Stimulated activated naive B cell treated with anti-CD40 and anti-IgM and Interleukin-4, amounts not matched to agents 10 μg/mL and 1 μg/mL and 100 μg/mL, for 72 hours (primary cell): ENCODE results near the gene RPL10.

Experiments used
- ATAC-seq, 2 donors: fragments of 150-1000 bp; cut with Tn5 transposase; replicated peaks; 2 replicates each; pipeline ENCODE4 v1.10.0; 2021; ENCODE audit warnings: moderate library complexity in 1 of 2
- DNase-seq: peaks from one replicate; pipeline ENCODE4 v3.0.0; 2021
- H3K27ac Mint-ChIP-seq: one replicate; pipeline ENCODE4 v1.8.0; 2022; ENCODE audit warnings: mild to moderate bottlenecking, mixed read lengths
- H3K27me3 Mint-ChIP-seq, 2 donors: one replicate each; pipeline ENCODE4 v1.8.0; 2022; ENCODE audit warnings: mixed read lengths in 2 of 2
- H3K36me3 Mint-ChIP-seq, 2 donors: one replicate each; pipeline ENCODE4 v1.8.0; 2022; ENCODE audit warnings: mixed read lengths in 2 of 2, mild to moderate bottlenecking in 1 of 2
- H3K4me1 Mint-ChIP-seq, 2 donors: one replicate each; pipeline ENCODE4 v1.8.0; 2022; ENCODE audit warnings: mixed read lengths in 2 of 2, mild to moderate bottlenecking in 1 of 2
- H3K4me3 Mint-ChIP-seq, 2 donors: one replicate each; pipeline ENCODE4 v1.8.0; 2022; ENCODE audit warnings: mild to moderate bottlenecking in 2 of 2, mixed read lengths in 2 of 2, moderate library complexity in 1 of 2
- H3K9me3 Mint-ChIP-seq, 2 donors: one replicate each; pipeline ENCODE4 v1.8.0; 2022; ENCODE audit warnings: mixed read lengths in 2 of 2, mild to moderate bottlenecking in 1 of 2

RPL10 gene

DNA sequence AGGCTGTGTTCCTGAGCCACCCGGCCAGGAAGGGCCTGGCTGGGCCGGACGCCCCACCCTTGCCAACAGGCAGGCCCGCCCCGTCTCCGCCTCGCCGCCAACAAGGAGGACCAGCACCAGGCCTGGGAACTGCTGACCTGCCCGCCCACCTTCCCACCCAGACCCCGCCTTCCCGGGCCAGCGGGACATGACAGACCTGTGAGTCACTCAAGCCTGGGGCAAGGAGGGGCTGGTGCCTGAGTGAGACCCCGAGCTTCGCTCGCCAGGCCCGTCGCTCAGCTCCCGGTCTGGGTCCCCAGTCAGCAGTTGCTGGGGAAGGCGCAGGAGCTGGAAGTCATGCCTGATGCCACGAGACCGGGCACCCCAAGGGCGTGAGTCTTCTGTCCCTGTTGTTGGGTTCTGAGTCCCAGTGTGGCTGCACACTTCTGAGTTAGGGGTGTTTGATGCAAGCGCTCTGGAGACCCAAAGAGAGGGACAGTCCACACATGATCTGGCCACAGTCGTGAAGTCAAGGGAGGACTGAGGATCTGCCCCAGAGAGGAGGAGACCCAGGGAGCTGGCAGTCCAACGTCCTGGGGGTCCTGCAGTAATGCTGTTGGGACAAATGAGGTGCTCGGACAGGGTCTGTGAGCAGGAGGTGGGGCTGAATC is 11.2 kb downstream of the RPL10 start, which contains the start of gene DNASE1L1:
Gene DNASE1L1 (minus strand): TSS at position 33 of the 650 bp plus-strand sequence. CDS start 3,686 bp downstream, outside the sequence.
- ATAC-seq, result peak; percentile 56 to 64
- Mint-ChIP-seq H3K27me3 (no peaks in the 10 kb centered on the region), H3K4me1 (peaks cover 22 to 40% of the 10 kb centered on the region in 2 donors), H3K4me3 (peak within 1 kb of the TSS; percentile 67 to 83), H3K9me3 (no peaks in the 10 kb centered on the region), H3K27ac (peak within 1 kb of the TSS; percentile 53), H3K36me3 (peaks cover 3 to 24% of the 10 kb centered on the region in 2 donors)
- peak; percentile 46 for DNase-seq

DNA sequence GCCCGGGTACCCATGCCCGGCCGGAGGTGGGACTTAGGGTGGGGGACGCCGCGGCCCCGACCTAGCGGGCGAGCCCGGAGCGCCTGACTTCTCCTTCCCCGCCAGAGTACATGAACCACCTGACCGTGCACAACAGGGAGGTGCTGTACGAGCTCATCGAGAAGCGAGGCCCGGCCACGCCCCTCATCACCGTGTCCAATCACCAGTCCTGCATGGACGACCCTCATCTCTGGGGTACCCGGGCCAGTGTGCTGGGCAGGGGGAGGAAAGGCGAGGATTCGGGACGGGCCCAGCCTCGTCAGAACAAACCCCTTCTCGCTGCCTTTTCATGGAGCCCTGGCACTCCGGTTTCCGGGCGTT is 13.8 kb downstream of the RPL10 start:
- Mint-ChIP-seq H3K36me3 (peaks cover 11 to 26% of the 10 kb centered on the region in 2 donors), H3K9me3 (no peaks in the 10 kb centered on the region), H3K27ac (peak overlapping the region; percentile 89), H3K4me1 (peaks cover 21 to 28% of the 10 kb centered on the region in 2 donors), H3K4me3 (peak overlapping the region; percentile 81 to 93), H3K27me3 (no peaks in the 10 kb centered on the region)
- ATAC-seq, result peak; percentile 74 to 80
- DNase-seq, result peak; percentile 49

DNA sequence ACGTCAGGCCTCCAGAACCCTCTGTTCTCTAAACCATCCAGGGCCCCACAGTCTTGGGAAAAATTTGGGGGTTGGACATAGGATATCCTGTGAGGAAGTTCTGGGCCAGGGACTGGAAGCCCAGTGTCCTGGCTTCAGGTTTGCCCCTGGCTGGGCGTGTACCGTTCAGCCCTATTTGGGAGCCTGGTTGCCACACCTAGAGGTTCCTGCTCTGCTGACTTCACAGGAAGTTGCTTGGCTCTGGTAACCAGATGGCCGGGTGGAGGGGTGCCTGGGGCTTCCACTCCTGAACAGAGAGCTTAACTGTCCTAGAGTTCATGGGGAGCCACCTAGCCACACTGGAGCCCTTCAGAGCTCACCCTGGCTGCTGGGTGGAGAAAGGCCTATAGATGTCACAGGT is 14.3 kb downstream of the RPL10 start:
- peaks cover 15 to 26% of the 10 kb centered on the region in 2 donors for H3K36me3 Mint-ChIP-seq
- peak overlapping the region; percentile 20 for H3K27ac Mint-ChIP-seq
- H3K4me1 Mint-ChIP-seq, result peaks cover 21 to 28% of the 10 kb centered on the region in 2 donors
- DNase-seq, result no peak
- no peaks in the 10 kb centered on the region for H3K9me3 Mint-ChIP-seq
- ATAC-seq, result peak; percentile 32 to 37
- H3K4me3 Mint-ChIP-seq, result peak overlapping the region; percentile 81 to 93
- H3K27me3 Mint-ChIP-seq, result no peaks in the 10 kb centered on the region

DNA sequence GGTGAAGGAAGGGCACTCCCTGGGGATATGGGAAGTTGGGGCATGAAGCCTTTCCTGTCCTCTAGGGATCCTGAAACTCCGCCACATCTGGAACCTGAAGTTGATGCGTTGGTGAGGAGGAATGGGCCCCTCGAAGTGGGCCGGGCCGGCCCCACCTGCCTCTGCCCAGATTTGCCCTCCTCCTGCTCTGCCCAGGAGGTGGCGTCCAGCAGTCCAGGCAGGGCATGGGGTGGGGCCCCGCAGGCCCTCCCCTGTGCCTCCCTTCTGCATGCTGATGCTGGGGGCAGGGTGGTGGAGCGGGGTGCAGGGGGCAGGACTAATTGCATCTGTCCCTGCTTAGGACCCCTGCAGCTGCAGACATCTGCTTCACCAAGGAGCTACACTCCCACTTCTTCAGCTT is 15.0 kb downstream of the RPL10 start:
- no peak for ATAC-seq
- Mint-ChIP-seq H3K9me3 (no peaks in the 10 kb centered on the region), H3K36me3 (peaks cover 15 to 26% of the 10 kb centered on the region in 2 donors), H3K27ac (no peak overlapping the region), H3K4me3 (no peak overlapping the region), H3K4me1 (peaks cover 21 to 27% of the 10 kb centered on the region in 2 donors), H3K27me3 (no peaks in the 10 kb centered on the region)
- no peak for DNase-seq

DNA sequence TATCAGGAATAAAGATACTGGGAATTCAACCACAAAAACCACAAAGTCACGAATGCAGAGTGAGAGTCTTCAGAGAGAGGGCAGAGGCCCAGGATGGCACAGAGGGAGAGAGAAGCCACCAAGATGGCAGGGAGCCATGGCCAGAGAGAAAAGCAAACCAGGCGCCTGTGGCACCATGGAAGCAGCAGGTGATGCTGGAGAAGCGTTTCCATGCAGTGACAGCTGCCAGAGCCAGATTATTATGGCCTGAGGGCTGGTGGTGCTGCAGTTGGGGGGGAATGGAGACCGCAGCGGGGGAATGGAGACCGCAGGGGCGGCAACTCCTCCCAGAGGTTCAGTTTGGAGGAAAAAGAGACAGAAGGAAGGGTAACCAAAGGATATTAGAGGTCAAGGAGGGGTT is 19.0 kb downstream of the RPL10 start:
- Mint-ChIP-seq H3K4me3 (peak overlapping the region in 1 of 2 donors; percentile 16), H3K36me3 (peaks cover 22 to 23% of the 10 kb centered on the region in 2 donors), H3K4me1 (peaks cover 18 to 19% of the 10 kb centered on the region in 2 donors), H3K9me3 (no peaks in the 10 kb centered on the region), H3K27ac (no peak overlapping the region), H3K27me3 (no peaks in the 10 kb centered on the region)
- no peak for ATAC-seq
- DNase-seq, result no peak

DNA sequence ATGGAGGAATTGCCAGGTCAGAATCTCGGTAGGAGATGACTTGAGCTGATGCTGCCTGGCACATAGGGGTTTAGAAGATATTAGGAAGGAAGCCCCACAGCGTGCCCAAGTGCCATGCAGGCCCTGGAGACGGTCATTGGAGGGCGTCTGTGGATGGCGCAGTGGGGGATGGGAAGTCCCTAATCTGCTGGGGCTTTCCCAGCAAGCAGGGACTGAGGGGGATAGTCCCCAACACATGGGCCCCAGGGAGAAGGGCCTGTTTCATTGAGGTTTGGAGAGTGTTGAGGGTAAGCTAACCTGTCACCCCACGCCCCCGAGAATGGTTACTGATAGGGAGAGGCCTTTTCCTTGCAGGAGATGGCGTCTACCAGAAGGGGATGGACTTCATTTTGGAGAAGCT is 21.0 kb downstream of the RPL10 start:
- DNase-seq (no peak), ATAC-seq (peak; percentile 34 to 77)
- H3K4me3 Mint-ChIP-seq, result no peak overlapping the region
- no peak overlapping the region for H3K27ac Mint-ChIP-seq
- H3K9me3 Mint-ChIP-seq, result no peaks in the 10 kb centered on the region
- H3K4me1 Mint-ChIP-seq, result peaks cover 10 to 11% of the 10 kb centered on the region in 2 donors
- peaks cover 11 to 22% of the 10 kb centered on the region in 2 donors for H3K36me3 Mint-ChIP-seq
- H3K27me3 Mint-ChIP-seq, result no peaks in the 10 kb centered on the region

DNA sequence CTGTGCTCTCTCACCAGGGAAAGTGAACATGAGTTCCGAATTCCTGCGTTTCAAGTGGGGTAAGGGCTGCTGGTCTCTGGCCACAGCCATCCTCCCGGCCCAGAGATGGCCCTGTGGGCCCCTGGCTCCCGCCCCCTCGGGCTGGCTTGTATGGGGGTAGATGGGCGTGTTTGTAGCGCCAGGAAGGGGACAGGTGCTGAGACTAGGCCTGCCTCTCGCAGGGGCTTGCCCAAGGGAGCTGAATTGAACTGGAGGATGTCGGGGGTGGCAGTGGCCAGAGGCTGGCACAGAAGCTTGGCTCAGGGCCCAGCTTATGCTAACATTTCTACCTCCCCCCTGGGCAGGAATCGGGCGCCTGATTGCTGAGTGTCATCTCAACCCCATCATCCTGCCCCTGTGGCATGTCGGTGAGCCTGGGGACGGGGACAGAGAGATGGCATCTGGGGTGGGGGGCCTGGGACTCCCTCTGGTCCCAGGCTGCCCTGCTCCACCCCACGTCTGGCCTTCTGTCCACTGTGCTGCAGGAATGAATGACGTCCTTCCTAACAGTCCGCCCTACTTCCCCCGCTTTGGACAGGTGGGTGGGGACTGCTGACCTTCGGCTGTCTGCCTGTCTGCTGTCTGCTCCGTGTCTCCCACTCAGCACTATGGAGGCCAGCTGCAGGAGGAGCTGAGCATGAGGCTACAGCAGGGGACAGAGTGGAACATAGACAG is 21.7 kb downstream of the RPL10 start:
- no peak overlapping the region for H3K4me3 Mint-ChIP-seq
- peaks cover 10 to 11% of the 10 kb centered on the region in 2 donors for H3K4me1 Mint-ChIP-seq
- ATAC-seq (peak in 1 of 2 donors; percentile 13), DNase-seq (no peak)
- no peaks in the 10 kb centered on the region for H3K9me3 Mint-ChIP-seq
- H3K27me3 Mint-ChIP-seq, result no peaks in the 10 kb centered on the region
- peaks cover 11 to 22% of the 10 kb centered on the region in 2 donors for H3K36me3 Mint-ChIP-seq
- H3K27ac Mint-ChIP-seq, result no peak overlapping the region

DNA sequence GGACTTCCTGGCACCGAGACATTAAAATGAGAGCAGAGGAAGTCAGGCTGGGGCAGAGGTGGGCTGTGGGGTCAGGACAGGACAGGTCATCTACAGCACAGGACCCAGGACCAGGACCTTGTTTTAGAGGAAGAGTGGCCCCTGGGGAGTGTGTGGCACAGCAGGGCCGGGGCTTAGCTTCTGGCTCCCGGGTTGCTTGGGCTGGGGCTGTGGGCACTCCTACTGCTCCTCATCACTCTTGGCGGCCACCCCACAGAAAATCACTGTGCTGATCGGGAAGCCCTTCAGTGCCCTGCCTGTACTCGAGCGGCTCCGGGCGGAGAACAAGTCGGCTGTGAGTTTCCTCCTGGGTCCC is 22.2 kb downstream of the RPL10 start:
- Mint-ChIP-seq H3K36me3 (peaks cover 11 to 20% of the 10 kb centered on the region in 2 donors), H3K4me3 (no peak overlapping the region), H3K27me3 (no peaks in the 10 kb centered on the region), H3K4me1 (peaks cover 10 to 11% of the 10 kb centered on the region in 2 donors), H3K9me3 (no peaks in the 10 kb centered on the region), H3K27ac (no peak overlapping the region)
- no peak for DNase-seq
- ATAC-seq, result no peak

DNA sequence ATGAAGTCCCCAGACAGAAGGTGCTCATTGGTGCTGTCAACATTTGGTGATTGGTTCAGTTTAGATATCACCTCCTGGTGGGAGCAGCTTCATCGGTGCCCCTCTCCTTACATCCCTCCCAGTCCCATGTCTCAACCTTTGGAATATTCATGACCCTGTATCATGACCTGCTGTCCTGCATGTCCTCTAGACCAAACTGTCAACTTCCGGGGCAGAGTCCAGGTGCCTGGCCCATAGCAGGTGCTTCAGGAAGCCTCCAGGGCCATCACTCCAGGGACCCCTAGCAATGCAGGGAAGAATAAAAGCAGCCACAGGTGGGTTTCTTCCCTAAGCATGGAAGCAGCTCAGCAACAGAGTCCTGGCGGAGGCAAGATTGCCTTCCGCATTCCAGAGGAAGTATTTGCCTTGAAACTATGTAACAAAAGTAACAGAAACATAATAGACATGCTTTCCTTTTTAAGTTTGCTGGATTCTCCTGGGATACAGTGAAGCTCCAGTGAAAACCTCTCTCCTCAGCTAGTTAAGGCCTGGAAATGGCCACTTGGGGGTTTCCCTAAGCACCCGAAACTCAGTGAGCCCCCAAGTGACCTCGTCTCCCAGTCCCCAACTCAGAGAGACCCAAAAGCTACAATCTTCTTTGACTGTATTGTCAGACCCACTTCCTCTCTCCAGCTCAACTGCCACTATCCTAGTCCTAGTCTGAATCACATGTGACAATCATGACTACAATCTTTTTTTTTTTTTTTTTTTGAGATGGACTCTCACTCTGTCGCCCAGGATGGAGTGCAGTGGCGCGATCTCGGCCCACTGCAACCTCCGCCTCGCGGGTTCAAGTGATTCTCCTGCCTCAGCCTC is 29.0 kb downstream of the RPL10 start:
- Mint-ChIP-seq H3K9me3 (no peaks in the 10 kb centered on the region), H3K36me3 (peaks cover 7 to 12% of the 10 kb centered on the region in 2 donors), H3K4me1 (peaks cover 28 to 33% of the 10 kb centered on the region in 2 donors), H3K27me3 (no peaks in the 10 kb centered on the region), H3K27ac (peak overlapping the region; percentile 37), H3K4me3 (peak overlapping the region in 1 of 2 donors; percentile 91)
- ATAC-seq (no peak), DNase-seq (no peak)

DNA sequence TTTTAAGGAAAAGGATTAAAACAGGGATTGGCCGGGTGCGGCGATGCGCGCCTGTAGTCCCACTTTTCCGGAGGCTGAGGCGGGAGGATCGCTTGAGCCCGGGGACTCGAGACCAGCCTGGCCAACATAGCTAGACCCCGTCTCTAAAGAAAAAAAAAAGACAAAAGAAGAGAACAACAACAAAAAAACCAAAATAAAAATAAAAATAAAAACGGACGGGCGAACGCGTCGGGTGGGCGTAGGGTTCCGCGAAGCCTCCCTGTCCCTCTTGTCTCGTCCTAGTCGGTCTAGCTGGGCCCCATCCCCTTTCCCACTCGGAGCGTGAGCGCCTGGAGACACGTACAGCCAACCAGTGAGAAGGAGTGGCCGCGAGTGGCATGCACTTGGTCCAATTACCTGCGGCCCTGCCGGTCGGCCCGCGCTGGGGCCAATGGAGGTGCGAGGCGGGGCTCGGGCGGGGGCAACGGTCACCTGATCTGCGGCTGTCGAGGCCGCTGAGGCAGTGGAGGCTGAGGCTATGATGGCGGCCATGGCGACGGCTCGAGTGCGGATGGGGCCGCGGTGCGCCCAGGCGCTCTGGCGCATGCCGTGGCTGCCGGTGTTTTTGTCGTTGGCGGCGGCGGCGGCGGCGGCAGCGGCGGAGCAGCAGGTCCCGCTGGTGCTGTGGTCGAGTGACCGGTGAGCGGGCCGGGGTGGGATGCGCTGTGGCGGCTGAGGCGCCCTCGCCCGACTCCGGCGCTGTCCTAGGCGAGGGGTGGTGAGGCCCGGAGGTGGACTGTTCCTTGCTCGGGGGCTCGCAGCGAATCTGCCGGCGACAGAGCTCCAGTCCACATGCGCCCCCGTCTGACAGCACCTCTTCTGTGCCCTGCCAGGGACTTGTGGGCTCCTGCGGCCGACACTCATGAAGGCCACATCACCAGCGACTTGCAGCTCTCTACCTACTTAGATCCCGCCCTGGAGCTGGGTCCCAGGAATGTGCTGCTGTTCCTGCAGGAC is 30.3 kb downstream of the RPL10 start, which contains the start of gene ATP6AP1:
Gene ATP6AP1 (plus strand): TSS at position 502 of the 996 bp plus-strand sequence. CDS start 16 bp downstream, at position 518.
- peak; percentile 94 to 96 for ATAC-seq
- H3K27ac Mint-ChIP-seq, result peak within 1 kb of the TSS; percentile 71
- H3K4me3 Mint-ChIP-seq, result peak within 1 kb of the TSS; percentile 82 to 91
- H3K9me3 Mint-ChIP-seq, result no peaks in the 10 kb centered on the region
- peaks cover 29 to 37% of the 10 kb centered on the region in 2 donors for H3K4me1 Mint-ChIP-seq
- peaks cover 8 to 20% of the 10 kb centered on the region in 2 donors for H3K36me3 Mint-ChIP-seq
- peak; percentile 88 for DNase-seq
- H3K27me3 Mint-ChIP-seq, result no peaks in the 10 kb centered on the region

DNA sequence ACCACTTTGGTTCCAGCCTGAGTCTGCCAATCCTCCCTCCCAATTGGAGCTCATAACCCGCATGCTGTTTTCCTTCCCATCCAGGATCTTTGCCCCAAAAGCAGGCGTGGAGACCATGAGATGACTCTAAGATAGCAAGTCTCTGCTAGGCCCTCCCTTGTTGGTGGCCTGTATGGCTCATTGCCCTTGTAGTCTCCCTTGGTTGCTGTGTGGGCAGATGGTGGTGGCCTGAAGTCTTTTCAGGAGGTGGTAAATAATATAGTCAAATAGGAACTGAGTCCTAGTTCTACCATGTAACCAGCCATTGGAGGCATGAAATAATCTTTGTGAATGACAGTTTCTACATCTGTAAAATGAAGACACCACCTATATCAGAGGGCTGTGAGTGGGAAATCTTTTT is 31.5 kb downstream of the RPL10 start:
- DNase-seq, result no peak
- peak overlapping the region; percentile 47 for H3K27ac Mint-ChIP-seq
- peak overlapping the region; percentile 82 to 91 for H3K4me3 Mint-ChIP-seq
- peaks cover 18 to 24% of the 10 kb centered on the region in 2 donors for H3K36me3 Mint-ChIP-seq
- no peaks in the 10 kb centered on the region for H3K9me3 Mint-ChIP-seq
- ATAC-seq, result peak; percentile 55 to 62
- H3K4me1 Mint-ChIP-seq, result peaks cover 29 to 37% of the 10 kb centered on the region in 2 donors
- no peaks in the 10 kb centered on the region for H3K27me3 Mint-ChIP-seq

DNA sequence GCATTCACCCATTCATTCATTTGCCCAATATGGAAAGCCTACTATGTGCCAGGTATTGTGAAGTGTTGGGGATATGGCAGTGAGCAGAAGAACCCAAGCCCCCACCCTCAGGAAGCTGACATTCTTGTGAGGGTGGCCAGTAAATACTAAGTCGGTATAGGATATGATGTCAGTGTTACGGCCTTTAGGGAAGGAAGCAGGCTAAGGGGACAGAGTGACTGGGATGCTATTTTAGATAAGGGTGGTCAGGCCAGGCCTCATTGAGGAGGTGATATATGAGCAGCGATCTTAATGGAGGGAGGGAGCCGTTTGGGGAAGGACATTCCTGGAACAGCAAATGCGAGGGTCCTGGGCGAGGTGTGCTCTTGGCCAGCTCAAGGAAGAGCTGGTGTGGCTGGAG is 32.3 kb downstream of the RPL10 start:
- H3K27me3 Mint-ChIP-seq, result no peaks in the 10 kb centered on the region
- no peak for ATAC-seq
- H3K4me3 Mint-ChIP-seq, result peak overlapping the region; percentile 22 to 91

DNA sequence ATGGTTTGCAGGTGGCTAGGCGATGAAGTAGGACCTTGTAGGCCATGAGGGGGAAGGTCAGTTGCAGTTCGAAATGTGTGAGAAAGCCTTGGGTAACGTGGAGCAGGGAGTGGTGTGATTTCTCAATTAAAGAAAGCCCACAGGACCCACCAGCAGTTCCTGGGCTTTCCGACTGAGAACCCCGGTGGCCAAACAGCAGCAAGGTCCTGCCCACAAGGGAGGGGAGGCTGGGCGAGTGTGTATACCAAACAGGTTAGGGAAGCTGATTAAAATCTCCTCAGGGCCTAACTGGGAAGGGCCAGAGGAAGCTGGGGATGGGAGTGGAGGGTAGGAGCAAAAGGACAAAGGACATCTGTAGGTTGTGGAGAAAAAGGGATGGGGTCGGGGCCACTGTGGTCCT is 32.7 kb downstream of the RPL10 start:
- Mint-ChIP-seq H3K4me3 (peak overlapping the region; percentile 22 to 91), H3K27me3 (no peaks in the 10 kb centered on the region), H3K27ac (no peak overlapping the region), H3K36me3 (peaks cover 18 to 34% of the 10 kb centered on the region in 2 donors), H3K9me3 (no peaks in the 10 kb centered on the region), H3K4me1 (peaks cover 32 to 37% of the 10 kb centered on the region in 2 donors)
- ATAC-seq (no peak), DNase-seq (no peak)

More for the DNA sequence above, 32.3 kb downstream of the RPL10 start:
- Mint-ChIP-seq H3K36me3 (peaks cover 18 to 30% of the 10 kb centered on the region in 2 donors), H3K4me1 (peaks cover 32 to 37% of the 10 kb centered on the region in 2 donors), H3K27ac (no peak overlapping the region), H3K9me3 (no peaks in the 10 kb centered on the region)
- DNase-seq, result no peak
